ENCODE measurements around the gene POLR1A.

GRCh38 chr2:85992611-85993010, 113.1 kb downstream of the POLR1A start:
- TF ChIP-seq CTCF (IDR thresholded peaks at IDR 0.05) (no peak), EZH2 (IDR thresholded peaks at IDR 0.05; ENCODE audit: borderline replicate concordance, insufficient read depth, low read depth, low read length, poor library complexity, severe bottlenecking) (no peak)
